Skeletal muscle cell (primary cell): Measurements from ENCODE around the gene PDZD4.

Experiments
- DNase-seq: peaks from one replicate; pipeline ENCODE4 v3.0.0-alpha.2; 2010; ENCODE audit warnings: low read depth
- H3K4me3 ChIP-seq: 2 replicates; pipeline ENCODE4 v1.5.1; 2011; ENCODE audit warnings: low read depth, mild to moderate bottlenecking, control low read depth, low read length, moderate library complexity

The PDZD4 gene

GRCh38 chrX:153777261-153778090, 52.9 kb downstream of the PDZD4 start:
- no peak for DNase-seq

GRCh38 chrX:153776611-153777045, 53.7 kb downstream of the PDZD4 start:
- H3K4me3 ChIP-seq = no peak overlapping the region
- DNase-seq = no peak

More at GRCh38 chrX:153777261-153778090, 52.9 kb downstream of the PDZD4 start:
- no peak overlapping the region for H3K4me3 ChIP-seq

GRCh38 chrX:153776120-153776599, 54.2 kb downstream of the PDZD4 start:
- no peak for DNase-seq
- no peak overlapping the region for H3K4me3 ChIP-seq

DNA sequence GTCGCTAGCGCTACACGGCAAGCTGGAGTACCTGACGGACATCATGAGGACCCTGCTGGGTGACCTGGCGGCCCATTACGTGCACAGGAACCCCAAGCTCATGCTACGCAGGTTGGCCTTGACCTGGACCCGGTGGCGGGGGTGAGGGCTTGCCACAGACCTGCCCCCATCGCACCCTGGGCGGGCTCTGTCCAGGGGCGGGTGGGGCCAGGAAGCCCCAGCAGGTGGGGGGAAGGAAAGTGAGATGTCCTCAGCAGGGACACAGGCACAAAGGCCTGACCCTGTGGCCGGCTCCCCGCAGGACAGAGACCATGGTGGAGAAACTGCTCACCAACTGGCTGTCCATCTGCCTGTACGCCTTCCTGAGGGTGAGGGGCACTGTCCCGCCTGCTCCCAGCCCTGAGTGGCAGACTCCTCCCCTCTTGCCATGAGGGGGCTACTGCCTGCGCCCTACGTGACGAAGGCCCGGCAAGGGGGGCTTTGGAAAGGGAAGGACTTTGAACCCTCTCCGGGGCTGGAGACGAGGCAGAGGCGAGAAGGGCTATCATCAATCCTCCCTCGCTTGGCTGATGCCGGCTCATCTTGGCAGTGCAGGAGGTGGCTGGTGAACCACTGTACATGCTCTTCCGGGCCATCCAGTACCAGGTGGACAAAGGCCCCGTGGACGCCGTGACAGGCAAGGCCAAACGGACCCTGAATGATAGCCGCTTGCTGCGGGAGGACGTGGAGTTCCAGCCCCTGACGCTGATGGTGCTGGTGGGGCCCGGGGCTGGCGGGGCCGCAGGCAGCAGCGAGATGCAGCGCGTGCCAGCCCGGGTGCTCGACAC, 54.8 kb downstream of the PDZD4 start:
- no peak for DNase-seq
- no peak overlapping the region for H3K4me3 ChIP-seq

GRCh38 chrX:153774576-153775292, 55.6 kb downstream of the PDZD4 start:
- no peak overlapping the region for H3K4me3 ChIP-seq
- no peak for DNase-seq

DNA sequence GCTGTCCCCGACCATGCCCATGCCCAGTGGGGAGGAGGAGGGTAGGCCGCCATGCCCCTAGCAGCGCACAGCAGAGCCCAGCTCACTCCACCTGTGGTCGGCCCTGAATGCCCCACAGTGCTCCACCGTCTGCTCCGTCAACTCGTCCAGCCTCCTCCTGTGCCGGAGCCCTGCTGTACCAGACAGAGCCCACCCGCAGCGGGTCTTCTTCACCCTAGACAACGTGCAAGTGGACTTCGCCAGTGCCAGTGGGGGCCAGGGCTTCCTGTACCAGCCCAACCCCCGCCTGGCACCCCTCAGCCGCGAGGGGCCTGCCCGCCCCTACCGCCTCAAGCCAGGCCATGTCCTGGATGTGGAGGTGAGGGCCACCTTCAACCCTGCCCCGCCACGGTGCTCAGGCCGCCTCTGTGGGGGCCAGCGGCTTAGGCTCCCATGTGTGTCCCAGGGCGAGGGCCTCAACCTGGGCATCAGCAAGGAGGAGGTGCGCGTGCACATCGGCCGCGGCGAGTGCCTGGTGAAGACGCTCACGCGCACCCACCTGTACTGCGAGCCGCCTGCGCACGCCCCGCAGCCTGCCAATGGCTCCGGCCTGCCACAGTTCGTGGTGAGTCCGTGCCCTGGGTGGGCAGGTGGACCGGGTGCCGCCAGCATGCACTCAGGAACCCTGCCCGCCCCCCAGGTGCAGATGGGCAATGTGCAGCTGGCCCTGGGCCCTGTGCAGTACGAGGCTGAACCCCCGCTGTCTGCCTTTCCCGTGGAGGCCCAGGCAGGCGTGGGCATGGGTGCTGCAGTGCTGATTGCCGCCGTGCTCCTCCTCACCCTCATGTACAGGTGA, 56.4 kb downstream of the PDZD4 start:
- H3K4me3 ChIP-seq = no peak overlapping the region
- no peak for DNase-seq

DNA sequence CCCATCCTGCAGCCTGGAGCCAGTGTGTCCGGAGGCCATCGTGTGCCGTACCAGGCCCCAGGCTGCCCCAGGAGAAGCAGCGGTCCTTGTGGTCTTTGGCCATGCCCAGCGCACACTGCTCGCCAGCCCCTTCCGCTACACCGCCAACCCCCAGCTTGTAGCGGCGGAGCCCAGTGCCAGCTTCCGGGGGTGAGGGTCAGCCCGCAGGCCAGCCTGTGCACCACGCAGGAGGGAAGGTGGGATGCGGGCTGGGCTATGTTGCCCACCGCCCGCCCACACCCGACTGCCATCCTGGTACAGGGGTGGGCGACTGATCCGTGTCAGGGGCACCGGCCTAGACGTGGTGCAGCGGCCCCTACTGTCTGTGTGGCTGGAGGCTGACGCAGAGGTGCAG, 57.1 kb downstream of the PDZD4 start:
- no peak for DNase-seq
- H3K4me3 ChIP-seq = no peak overlapping the region

DNA sequence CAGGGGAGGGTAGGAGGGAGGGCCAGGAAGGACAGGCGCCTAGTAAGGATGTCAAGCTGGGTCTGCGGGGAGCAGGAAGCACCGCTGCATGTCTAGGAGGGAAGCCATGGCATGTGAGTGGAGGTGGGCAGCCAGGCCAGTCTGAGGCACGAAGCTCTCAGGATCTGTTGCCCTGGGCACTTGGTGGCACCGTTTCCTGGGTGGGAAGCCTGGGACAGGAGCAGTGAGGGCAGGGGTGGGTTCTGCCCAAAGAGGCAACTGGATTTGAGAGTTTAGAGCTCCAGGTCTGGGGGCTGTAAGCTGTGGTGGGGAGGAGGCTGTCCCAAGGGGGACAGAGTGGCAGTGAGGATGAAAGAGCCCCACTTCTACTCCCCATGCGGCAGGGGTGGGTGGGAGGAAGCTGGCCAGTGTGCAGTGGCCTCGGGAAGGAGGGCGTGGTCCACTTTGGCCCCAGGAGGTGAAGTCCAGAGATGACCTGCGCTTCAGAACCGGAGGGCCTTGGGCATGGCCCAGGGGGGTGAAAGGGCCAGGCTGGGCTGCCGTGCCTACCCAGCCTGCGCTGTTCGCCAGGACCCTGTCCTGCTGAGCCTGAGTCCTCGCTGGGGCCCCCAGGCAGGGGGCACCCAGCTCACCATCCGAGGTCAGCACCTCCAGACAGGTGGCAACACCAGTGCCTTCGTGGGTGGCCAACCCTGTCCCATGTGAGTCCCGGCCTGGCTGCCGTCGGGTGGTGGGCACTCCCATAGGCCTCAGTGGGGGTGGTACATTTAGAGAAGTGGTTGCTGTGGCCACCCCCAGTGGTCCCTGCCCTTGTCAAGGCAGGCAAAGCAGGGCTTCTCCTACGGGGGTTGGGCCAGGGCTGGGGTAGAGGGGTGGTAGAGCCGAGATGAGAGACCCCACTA, 57.8 kb downstream of the PDZD4 start:
- no peak for DNase-seq
- H3K4me3 ChIP-seq = no peak overlapping the region

DNA sequence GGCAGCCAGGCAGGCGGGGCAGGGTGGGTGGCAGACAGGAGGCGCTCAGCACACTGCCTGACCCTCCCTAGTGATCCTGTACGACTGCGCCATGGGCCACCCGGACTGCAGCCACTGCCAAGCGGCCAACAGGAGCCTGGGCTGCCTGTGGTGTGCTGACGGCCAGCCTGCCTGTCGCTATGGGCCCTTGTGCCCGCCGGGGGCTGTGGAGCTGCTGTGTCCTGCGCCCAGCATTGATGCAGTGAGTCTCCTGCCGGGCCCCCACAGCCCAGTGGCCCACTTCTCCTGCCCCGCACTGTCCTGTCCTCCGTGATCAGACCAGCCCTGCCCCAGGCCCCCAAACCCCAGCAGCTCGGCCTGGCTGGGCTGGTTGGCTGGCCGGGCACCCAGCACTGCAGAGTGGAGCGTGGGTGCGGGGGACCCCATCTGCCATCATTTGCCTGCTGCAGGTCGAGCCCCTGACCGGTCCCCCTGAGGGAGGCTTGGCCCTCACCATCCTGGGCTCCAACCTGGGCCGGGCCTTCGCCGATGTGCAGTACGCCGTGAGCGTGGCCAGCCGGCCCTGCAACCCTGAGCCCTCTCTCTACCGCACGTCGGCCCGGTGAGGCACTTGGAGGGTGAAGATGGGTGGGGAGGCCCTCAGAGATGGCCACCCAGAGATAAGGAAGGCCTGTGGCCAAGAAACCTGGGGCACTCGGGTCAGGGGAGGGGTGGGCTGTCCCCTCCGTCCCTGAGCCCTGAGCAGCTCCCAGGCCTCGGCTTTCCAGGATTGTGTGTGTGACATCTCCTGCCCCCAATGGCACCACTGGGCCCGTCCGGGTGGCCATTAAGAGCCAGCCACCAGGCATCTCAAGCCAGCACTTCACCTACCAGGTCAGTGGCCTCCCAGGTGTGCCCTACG, 58.7 kb downstream of the PDZD4 start:
- DNase-seq = no peak
- H3K4me3 ChIP-seq = no peak overlapping the region

GRCh38 chrX:153770601-153771414, 59.5 kb downstream of the PDZD4 start:
- no peak for DNase-seq
- H3K4me3 ChIP-seq = no peak overlapping the region

GRCh38 chrX:153769865-153770600, 60.3 kb downstream of the PDZD4 start:
- H3K4me3 ChIP-seq = no peak overlapping the region
- DNase-seq = no peak

- H3K4me3 ChIP-seq = no peak overlapping the region
- no peak for DNase-seq
Measured at GRCh38 chrX:153769158-153769864, 61.0 kb downstream of the PDZD4 start.

GRCh38 chrX:153768311-153769157, 61.8 kb downstream of the PDZD4 start:
- H3K4me3 ChIP-seq = no peak overlapping the region
- no peak for DNase-seq

DNA sequence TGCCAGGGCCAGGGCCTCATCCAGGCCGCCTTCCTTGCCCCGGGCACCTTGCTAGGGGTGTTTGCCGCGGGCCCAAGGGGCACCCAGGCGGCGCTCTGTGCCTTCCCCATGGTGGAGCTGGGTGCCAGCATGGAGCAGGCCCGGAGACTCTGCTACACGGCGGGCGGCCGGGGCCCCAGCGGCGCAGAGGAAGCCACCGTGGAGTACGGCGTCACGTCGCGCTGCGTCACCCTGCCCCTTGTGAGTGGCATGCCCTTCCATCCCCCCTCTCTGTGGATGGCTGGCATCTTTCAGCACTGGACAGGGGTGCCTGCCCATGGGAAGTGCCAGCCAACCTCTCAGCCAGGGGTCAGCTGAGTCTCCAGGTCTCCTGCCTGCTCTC, 62.7 kb downstream of the PDZD4 start:
- no peak for DNase-seq
- H3K4me3 ChIP-seq = no peak overlapping the region
